ENCODE measurements around the gene CDC42BPG. TPM values are rescaled to one million over a fixed set of nuclear protein-coding genes. Genes with fewer than 3 reads are reported as not detected.

The CDC42BPG gene
- polyA plus RNA-seq, 2 donors, result 17.5 to 30.7 TPM

DNA sequence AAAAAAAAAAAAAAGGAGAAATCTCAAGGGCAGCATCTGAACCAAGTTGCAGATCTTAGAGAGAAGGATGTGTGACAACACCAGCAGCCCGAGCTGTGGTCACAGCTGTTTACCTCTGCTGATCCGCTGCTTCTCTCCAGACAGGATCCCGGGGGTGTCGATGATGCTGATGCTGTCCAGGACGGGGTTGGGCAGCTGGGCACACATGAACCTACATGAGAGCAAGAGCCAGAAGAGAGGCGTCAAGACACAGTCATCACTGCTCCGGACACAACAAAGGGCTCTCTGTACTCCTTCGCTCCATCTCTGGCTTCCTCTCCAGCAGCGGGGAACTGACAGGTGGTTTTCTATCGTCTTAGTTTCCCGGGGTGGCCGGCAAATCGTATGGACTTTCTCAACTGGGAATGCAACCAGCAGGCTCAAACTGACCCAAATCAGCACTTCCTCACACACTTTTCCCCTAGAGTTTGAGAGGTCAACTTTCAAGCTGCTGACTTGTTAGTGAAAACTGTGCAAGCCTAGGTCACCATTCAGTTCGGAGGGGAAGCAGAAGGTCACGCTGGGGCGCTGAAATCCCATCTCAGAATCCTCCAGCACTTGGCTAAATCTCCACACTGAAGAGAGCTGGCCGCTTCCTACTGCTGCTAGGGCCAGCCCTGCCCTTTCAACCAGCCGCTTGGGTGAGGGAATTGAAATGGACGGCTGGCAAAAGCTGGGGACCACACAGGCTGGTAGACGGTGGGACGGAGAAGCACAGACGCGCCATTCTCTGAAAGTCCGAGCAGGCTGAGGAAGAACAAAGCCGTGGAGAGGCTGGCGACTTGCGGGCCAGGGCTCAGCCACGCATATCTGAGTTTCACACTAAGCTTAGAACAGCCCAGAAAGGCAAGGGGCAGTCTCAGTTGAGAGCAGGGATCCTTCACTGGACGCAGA lies 30.1 kb upstream of the CDC42BPG start:
- H3K9me3 ChIP-seq (ENCODE audit: control insufficient read depth in 2 of 2, insufficient read depth in 1 of 2, low read depth in 1 of 2, low read length in 1 of 2), result no peaks in the 10 kb centered on the region
- peaks cover 13 to 40% of the 10 kb centered on the region in 2 donors for H3K4me1 ChIP-seq (ENCODE audit: control insufficient read depth in 2 of 2, insufficient read depth in 2 of 2, low read length in 1 of 2)
- no peaks in the 10 kb centered on the region for H3K27me3 ChIP-seq (ENCODE audit: control insufficient read depth in 1 of 2, insufficient read depth in 2 of 2, low read length in 2 of 2)
- WGBS, 2 donors, result 76 to 78% methylated on average over 29 of the region's 29 CpGs
- H3K27ac ChIP-seq (ENCODE audit: low read depth in 2 of 2, low read length in 1 of 2), result peak overlapping the region; percentile 29 to 64
- peaks cover 4 to 25% of the 10 kb centered on the region in 2 donors for H3K36me3 ChIP-seq (ENCODE audit: control insufficient read depth in 2 of 2, insufficient read depth in 2 of 2, low read length in 1 of 2)
- H3K4me3 ChIP-seq (ENCODE audit: low read depth in 1 of 2, low read length in 2 of 2), result no peak overlapping the region

DNA sequence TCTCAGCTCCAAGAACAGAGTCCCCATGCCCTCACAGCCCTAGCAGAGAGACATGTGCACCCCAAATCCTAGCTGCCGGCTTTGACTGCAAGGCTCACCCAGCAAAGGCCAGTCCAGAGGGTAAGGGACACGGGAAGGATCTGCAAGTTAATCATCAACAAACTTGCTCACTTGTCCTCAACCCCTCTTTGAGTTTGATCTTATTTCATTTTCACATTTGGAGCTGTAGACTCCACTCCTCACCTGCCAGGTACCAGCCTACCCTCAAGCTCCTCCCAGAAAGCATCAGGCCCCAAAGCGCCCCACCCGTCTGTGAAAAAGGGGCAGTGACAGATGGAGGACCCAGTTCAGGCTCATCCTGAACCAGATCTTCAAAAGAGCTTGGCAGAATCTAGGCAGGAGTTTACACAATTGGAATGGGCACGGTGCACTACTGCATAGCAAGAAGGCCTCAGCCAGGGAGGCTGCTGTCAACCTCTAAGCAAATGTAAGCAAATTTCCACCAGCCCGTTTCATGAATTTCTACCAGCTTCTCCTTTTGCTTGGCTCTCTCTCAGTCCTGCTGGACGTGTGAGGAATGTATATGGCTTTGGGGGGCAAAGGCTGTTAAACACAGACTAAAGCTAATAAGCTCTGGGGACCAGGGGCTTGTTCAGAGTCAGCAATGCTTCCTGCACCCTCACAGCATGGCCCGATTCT lies 28.5 kb upstream of the CDC42BPG start:
- 60 to 68% methylated on average over 8 of the region's 8 CpGs for WGBS, 2 donors
- peaks cover 4 to 26% of the 10 kb centered on the region in 2 donors for H3K36me3 ChIP-seq (ENCODE audit: control insufficient read depth in 2 of 2, insufficient read depth in 2 of 2, low read length in 1 of 2)
- no peaks in the 10 kb centered on the region for H3K9me3 ChIP-seq (ENCODE audit: control insufficient read depth in 2 of 2, insufficient read depth in 1 of 2, low read depth in 1 of 2, low read length in 1 of 2)
- H3K27ac ChIP-seq (ENCODE audit: low read depth in 2 of 2, low read length in 1 of 2), result peak overlapping the region in 1 of 2 donors; percentile 52
- H3K4me1 ChIP-seq (ENCODE audit: control insufficient read depth in 2 of 2, insufficient read depth in 2 of 2, low read length in 1 of 2), result peaks cover 14 to 52% of the 10 kb centered on the region in 2 donors
- no peak overlapping the region for H3K4me3 ChIP-seq (ENCODE audit: low read depth in 1 of 2, low read length in 2 of 2)
- no peaks in the 10 kb centered on the region for H3K27me3 ChIP-seq (ENCODE audit: control insufficient read depth in 1 of 2, insufficient read depth in 2 of 2, low read length in 2 of 2)

DNA sequence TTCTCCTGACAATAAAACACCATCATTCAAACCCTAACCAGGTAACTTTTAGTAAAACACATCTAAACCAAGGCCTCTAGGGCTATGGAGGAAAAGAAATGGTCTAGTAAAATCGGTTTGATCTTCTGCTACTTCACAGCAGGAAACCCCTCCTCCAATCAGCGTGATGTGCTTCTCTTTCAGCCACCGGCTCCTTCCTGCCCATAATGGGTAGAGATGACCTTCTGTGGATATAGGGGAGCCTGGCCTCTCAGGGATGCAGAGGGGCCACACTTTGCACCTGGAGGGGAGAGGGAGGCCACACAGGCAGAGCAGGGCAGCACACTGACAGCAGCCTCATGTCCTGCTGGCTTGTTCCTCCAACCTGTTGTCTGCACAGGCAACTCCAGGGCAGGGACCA lies 27.0 kb upstream of the CDC42BPG start:
- Histone ChIP-seq H3K4me3 (ENCODE audit: low read depth in 1 of 2, low read length in 2 of 2) (no peak overlapping the region), H3K27ac (ENCODE audit: low read depth in 2 of 2, low read length in 1 of 2) (peak overlapping the region; percentile 25 to 66), H3K27me3 (ENCODE audit: control insufficient read depth in 1 of 2, insufficient read depth in 2 of 2, low read length in 2 of 2) (no peaks in the 10 kb centered on the region), H3K36me3 (ENCODE audit: control insufficient read depth in 2 of 2, insufficient read depth in 2 of 2, low read length in 1 of 2) (peaks cover 4 to 29% of the 10 kb centered on the region in 2 donors), H3K9me3 (ENCODE audit: control insufficient read depth in 2 of 2, insufficient read depth in 1 of 2, low read depth in 1 of 2, low read length in 1 of 2) (no peaks in the 10 kb centered on the region), H3K4me1 (ENCODE audit: control insufficient read depth in 2 of 2, insufficient read depth in 2 of 2, low read length in 1 of 2) (peaks cover 14 to 42% of the 10 kb centered on the region in 2 donors)
- 43 to 62% methylated on average over 3 of the region's 3 CpGs for WGBS, 2 donors

DNA sequence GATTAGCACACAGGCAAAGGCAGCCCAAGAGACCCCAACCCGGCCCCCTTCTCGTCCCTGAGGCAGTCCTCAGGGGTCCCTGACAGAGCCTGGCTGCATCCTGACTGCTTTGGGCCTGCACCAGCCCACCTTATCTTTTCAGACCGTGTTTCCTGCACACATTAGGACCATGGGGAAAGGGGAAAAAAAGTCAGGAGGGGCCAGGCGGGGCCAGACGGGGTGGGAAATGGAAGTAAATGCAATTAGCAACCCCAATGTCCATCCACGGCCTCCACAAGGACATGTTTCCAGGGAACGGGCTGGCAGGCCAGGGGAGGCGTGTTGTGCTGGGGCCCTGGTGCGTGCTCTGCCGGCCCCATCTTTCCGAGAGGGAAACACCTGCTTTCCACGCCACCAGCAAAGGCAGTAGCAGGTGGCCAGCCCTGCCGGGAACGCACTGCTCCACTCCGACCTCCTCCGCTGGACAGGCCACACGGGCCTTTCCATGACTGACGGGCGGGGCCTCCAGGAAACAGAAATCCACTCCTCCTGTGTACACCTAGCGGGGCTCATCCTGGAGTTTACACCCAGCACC lies 26.5 kb upstream of the CDC42BPG start:
- peak overlapping the region; percentile 82 to 90 for H3K27ac ChIP-seq (ENCODE audit: low read depth in 2 of 2, low read length in 1 of 2)
- peaks cover 14 to 42% of the 10 kb centered on the region in 2 donors for H3K4me1 ChIP-seq (ENCODE audit: control insufficient read depth in 2 of 2, insufficient read depth in 2 of 2, low read length in 1 of 2)
- H3K4me3 ChIP-seq (ENCODE audit: low read depth in 1 of 2, low read length in 2 of 2), result no peak overlapping the region
- no peaks in the 10 kb centered on the region for H3K9me3 ChIP-seq (ENCODE audit: control insufficient read depth in 2 of 2, insufficient read depth in 1 of 2, low read depth in 1 of 2, low read length in 1 of 2)
- H3K36me3 ChIP-seq (ENCODE audit: control insufficient read depth in 2 of 2, insufficient read depth in 2 of 2, low read length in 1 of 2), result peaks cover 4 to 29% of the 10 kb centered on the region in 2 donors
- H3K27me3 ChIP-seq (ENCODE audit: control insufficient read depth in 1 of 2, insufficient read depth in 2 of 2, low read length in 2 of 2), result no peaks in the 10 kb centered on the region
- 57 to 64% methylated on average over 20 of the region's 20 CpGs for WGBS, 2 donors

DNA sequence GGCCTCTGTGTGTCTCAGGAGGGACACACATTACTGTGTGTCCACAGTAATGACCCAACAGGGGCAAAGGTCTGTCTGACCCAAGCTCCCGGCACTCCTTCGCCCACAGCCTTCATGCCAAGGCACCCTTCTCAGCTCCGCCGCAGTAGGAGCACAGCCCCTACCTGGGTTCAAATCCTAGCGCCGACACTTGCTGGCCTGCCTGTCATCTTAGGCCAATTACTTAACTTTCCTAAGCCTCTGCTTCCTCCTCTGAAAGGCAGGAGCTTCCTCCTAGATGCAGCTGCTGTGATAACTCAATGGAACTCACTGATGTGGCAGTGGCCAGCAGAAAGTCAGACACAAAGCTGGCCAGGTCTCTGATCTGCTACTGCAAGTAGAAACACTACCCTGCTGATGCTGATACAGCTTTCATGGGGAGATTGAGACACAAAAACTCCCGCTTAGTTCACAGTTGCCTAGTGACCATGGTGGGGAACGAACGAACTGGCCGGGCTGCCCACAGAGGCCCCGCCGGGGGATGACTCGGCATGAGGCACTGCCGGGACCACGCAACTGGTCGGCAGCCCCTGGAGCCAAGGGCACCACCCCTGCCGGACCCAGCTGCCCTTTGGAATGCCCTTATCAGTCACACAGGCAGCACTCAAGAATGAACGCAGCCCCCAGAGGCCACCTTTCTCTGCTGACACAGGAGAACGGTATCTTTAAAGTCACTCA lies 25.9 kb upstream of the CDC42BPG start:
- peaks cover 14 to 43% of the 10 kb centered on the region in 2 donors for H3K4me1 ChIP-seq (ENCODE audit: control insufficient read depth in 2 of 2, insufficient read depth in 2 of 2, low read length in 1 of 2)

DNA sequence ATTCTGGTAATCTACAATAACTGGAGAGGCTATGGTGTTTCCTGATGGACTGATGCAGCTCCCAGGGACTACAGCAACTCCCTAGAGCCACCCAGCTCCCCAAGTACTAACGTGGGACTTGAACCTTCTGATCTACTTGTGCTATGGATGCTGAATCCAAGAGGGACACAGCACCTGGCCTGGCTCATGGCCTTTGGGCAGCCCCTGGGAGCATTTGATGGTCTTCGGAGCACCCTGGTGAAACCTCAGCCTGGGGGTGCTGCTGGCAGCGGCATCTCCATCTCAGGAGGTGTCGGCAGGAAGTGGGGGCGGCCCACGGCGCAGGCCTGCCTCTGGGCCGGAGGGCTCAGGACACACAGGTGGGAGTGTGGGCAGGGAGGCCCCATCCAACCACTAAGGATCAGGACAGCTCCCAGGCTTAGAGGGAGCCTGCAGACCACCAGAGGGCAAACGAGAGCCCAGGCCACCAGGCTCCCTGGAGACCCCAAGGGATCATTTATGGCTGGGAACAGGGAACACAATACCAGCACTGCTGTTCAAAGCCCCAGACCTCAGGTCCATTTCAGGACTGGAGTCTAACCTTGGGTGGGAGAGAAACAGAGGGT lies 25.2 kb upstream of the CDC42BPG start:
- Histone ChIP-seq H3K27ac (ENCODE audit: low read depth in 2 of 2, low read length in 1 of 2) (peak overlapping the region; percentile 82 to 90), H3K4me1 (ENCODE audit: control insufficient read depth in 2 of 2, insufficient read depth in 2 of 2, low read length in 1 of 2) (peaks cover 19 to 48% of the 10 kb centered on the region in 2 donors), H3K36me3 (ENCODE audit: control insufficient read depth in 2 of 2, insufficient read depth in 2 of 2, low read length in 1 of 2) (peaks cover 4 to 27% of the 10 kb centered on the region in 2 donors), H3K9me3 (ENCODE audit: control insufficient read depth in 2 of 2, insufficient read depth in 1 of 2, low read depth in 1 of 2, low read length in 1 of 2) (no peaks in the 10 kb centered on the region), H3K27me3 (ENCODE audit: control insufficient read depth in 1 of 2, insufficient read depth in 2 of 2, low read length in 2 of 2) (no peaks in the 10 kb centered on the region), H3K4me3 (ENCODE audit: low read depth in 1 of 2, low read length in 2 of 2) (no peak overlapping the region)
- 51 to 57% methylated on average over 9 of the region's 9 CpGs for WGBS, 2 donors

More for the DNA sequence above, 25.9 kb upstream of the CDC42BPG start:
- WGBS, 2 donors, result 45 to 46% methylated on average over 19 of the region's 19 CpGs
- H3K4me3 ChIP-seq (ENCODE audit: low read depth in 1 of 2, low read length in 2 of 2), result no peak overlapping the region
- peaks cover 4 to 29% of the 10 kb centered on the region in 2 donors for H3K36me3 ChIP-seq (ENCODE audit: control insufficient read depth in 2 of 2, insufficient read depth in 2 of 2, low read length in 1 of 2)
- H3K27me3 ChIP-seq (ENCODE audit: control insufficient read depth in 1 of 2, insufficient read depth in 2 of 2, low read length in 2 of 2), result no peaks in the 10 kb centered on the region
- H3K9me3 ChIP-seq (ENCODE audit: control insufficient read depth in 2 of 2, insufficient read depth in 1 of 2, low read depth in 1 of 2, low read length in 1 of 2), result no peaks in the 10 kb centered on the region
- peak overlapping the region; percentile 82 to 90 for H3K27ac ChIP-seq (ENCODE audit: low read depth in 2 of 2, low read length in 1 of 2)

DNA sequence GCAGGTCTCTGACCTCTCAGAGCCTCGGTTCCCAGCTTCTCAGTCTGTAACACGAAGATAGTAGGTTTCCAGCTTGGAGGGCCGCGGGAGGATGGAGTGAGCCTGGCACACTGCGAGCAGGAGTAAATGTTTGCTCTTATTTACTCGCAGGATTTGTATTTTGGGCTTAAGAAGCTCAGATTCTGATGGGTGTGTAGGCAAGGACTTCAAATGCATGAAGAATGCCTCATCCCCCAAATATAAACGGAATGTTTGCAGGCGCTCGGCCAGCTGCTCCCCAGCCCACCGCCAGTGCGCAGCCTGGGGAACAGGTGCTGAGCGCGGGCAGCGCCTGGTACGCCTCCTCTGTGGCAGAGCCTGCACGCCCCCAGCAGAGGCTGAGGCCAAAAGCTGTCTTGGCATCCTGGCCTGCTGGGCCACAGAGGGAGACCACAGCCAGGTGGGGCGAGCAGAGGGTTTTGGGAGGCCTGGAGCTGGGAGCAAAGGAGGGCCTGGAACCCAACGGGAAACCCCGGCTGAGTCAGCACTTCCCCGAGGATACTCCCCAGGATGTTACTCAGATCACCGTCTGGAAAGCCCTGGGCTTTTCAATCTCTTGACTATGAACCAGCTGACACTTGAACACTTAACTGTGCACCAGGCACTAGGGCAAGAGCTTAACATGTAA lies 24.6 kb upstream of the CDC42BPG start:
- no peaks in the 10 kb centered on the region for H3K9me3 ChIP-seq (ENCODE audit: control insufficient read depth in 2 of 2, insufficient read depth in 1 of 2, low read depth in 1 of 2, low read length in 1 of 2)
- H3K4me3 ChIP-seq (ENCODE audit: low read depth in 1 of 2, low read length in 2 of 2), result peak overlapping the region in 1 of 2 donors; percentile 19
- H3K27me3 ChIP-seq (ENCODE audit: control insufficient read depth in 1 of 2, insufficient read depth in 2 of 2, low read length in 2 of 2), result no peaks in the 10 kb centered on the region
- 24 to 50% methylated on average over 21 of the region's 21 CpGs for WGBS, 2 donors
- peak overlapping the region; percentile 82 to 90 for H3K27ac ChIP-seq (ENCODE audit: low read depth in 2 of 2, low read length in 1 of 2)
- peaks cover 4 to 25% of the 10 kb centered on the region in 2 donors for H3K36me3 ChIP-seq (ENCODE audit: control insufficient read depth in 2 of 2, insufficient read depth in 2 of 2, low read length in 1 of 2)
- H3K4me1 ChIP-seq (ENCODE audit: control insufficient read depth in 2 of 2, insufficient read depth in 2 of 2, low read length in 1 of 2), result peaks cover 20 to 52% of the 10 kb centered on the region in 2 donors

DNA sequence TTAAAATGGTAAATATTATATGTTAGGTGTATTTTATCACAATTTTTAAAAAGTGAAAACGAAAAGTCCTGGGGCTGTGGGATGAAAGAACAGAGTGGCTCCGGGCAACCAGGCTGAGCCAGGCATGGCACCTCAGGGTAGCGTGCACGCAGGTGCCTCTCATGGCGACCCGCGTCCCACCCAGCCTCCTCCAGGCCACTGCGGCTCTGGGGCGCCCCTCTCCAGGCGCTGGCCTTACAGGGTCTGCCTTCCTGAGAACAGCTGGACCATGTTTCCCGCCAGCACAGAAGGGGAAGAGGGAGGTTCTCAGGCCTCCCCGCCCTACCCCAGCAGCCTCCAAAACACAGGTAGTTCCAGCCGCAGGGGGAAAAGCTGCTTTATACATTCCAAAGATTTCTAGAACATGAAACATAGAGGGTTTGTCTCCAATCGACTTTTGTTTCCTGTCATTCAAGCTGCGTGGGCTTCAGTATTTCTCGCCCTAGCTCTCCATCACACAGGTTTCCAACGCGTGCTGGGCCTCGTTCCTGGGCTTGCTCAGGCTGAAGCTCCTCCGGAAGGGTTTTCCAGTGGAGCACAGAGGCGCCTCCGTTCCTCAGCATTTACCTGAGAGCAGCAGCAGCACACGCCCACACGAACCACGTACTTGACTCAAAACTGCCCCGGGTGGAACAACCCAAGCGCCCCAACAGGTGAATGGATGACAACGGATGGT lies 23.5 kb upstream of the CDC42BPG start:
- Histone ChIP-seq H3K9me3 (ENCODE audit: control insufficient read depth in 2 of 2, insufficient read depth in 1 of 2, low read depth in 1 of 2, low read length in 1 of 2) (no peaks in the 10 kb centered on the region), H3K27me3 (ENCODE audit: control insufficient read depth in 1 of 2, insufficient read depth in 2 of 2, low read length in 2 of 2) (no peaks in the 10 kb centered on the region), H3K4me1 (ENCODE audit: control insufficient read depth in 2 of 2, insufficient read depth in 2 of 2, low read length in 1 of 2) (peaks cover 29 to 63% of the 10 kb centered on the region in 2 donors), H3K27ac (ENCODE audit: low read depth in 2 of 2, low read length in 1 of 2) (peak overlapping the region; percentile 82 to 90), H3K36me3 (ENCODE audit: control insufficient read depth in 2 of 2, insufficient read depth in 2 of 2, low read length in 1 of 2) (peaks cover 4 to 20% of the 10 kb centered on the region in 2 donors), H3K4me3 (ENCODE audit: low read depth in 1 of 2, low read length in 2 of 2) (no peak overlapping the region)
- WGBS, 2 donors, result 56 to 58% methylated on average over 28 of the region's 28 CpGs

All from esophagus (tissue), 2 donors.